ENCODE results near the gene CDH4.

- TF ChIP-seq EP300 (IDR thresholded peaks at IDR 0.05) = no peak
- TF ChIP-seq CTCF (IDR thresholded peaks at IDR 0.05) = no peak
- no peak for TF ChIP-seq POLR2AphosphoS5 (IDR thresholded peaks at IDR 0.05)
- TF ChIP-seq POLR2A (IDR thresholded peaks at IDR 0.05) = no peak
These were observed 279.7 kb downstream of the CDH4 start for GRCh38 chr20:61531553-61532345.

All from upper lobe of left lung (tissue), 4 donors.